B cell (primary cell): ENCODE data around the gene RBM19. TPM values are rescaled to one million over a fixed set of nuclear protein-coding genes. Genes with fewer than 3 reads are reported as not detected.

Experiments used
- ATAC-seq: fragments of 200-7000 bp; cut with Tn5 transposase; one replicate; pipeline ENCODE4 v1.10.0; 2021; ENCODE audit warnings: low read depth, mild to moderate bottlenecking, moderate number of reproducible peaks, moderate library complexity
- CTCF ChIA-PET: fragments of 350-600 bp; sonication (Branson Sonifier 250); formaldehyde crosslinking; loops from one replicate; lab custom pipeline; 2021; ENCODE audit warnings: antibody characterized with exemption, inconsistent platforms; lab: Charles Lee
- POLR2A ChIA-PET: fragments of 350-600 bp; sonication (Branson Sonifier 250); formaldehyde crosslinking; loops from one replicate; lab custom pipeline; 2021; ENCODE audit warnings: antibody characterized with exemption; lab: Charles Lee
- DNase-seq: peaks from one replicate; pipeline ENCODE4 v3.0.0; 2013
- H2AFZ ChIP-seq: 2 replicates; pipeline ENCODE4 v1.6.1; 2012; ENCODE audit warnings: mild to moderate bottlenecking, low read depth, low read length; ENCODE audit not compliant: insufficient read depth, poor library complexity, severe bottlenecking
- H3K27ac ChIP-seq, 2 donors: 1 replicate in 1 of 2; 2 replicates in 1 of 2; pipeline ENCODE4 v1.5.1; 2012 to 2013; ENCODE audit warnings: low read length in 2 of 2, mild to moderate bottlenecking in 2 of 2, moderate library complexity in 1 of 2
- H3K27me3 ChIP-seq, 4 experiments: fragments of 200-600 bp in 1 of 4; sonication (generic) in 1 of 4; replicated peaks in 1 of 4; 1 replicate in 2 of 4; 2 replicates in 2 of 4; pipeline versions ENCODE4 v1.6.1 to v1.7.0; 2013 to 2016; ENCODE audit warnings: low read length in 3 of 4, mild to moderate bottlenecking in 2 of 4, mixed read lengths in 1 of 4, moderate library complexity in 1 of 4; ENCODE audit not compliant: insufficient read depth in 4 of 4, control insufficient read depth in 3 of 4; ENCODE audit errors: control extremely low read depth in 1 of 4
- H3K36me3 ChIP-seq, 2 experiments: replicated peaks in 1 of 2; 1 replicate in 1 of 2; 2 replicates in 1 of 2; pipeline versions ENCODE4 v1.6.1 to v1.7.1; 2013; ENCODE audit warnings: low read length in 1 of 2; ENCODE audit not compliant: insufficient read depth in 2 of 2, control insufficient read depth in 1 of 2; ENCODE audit errors: control extremely low read depth in 1 of 2, extremely low read depth in 1 of 2
- H3K4me1 ChIP-seq, 2 donors: fragments of 200-600 bp in 1 of 2; sonication (generic) in 1 of 2; 1 replicate in 1 of 2; 2 replicates in 1 of 2; pipeline versions ENCODE4 v1.5.1 to v1.6.1; 2013 to 2017; ENCODE audit warnings: low read length in 2 of 2; ENCODE audit not compliant: control insufficient read depth in 2 of 2, insufficient read depth in 2 of 2
- H3K4me2 ChIP-seq: replicated peaks from 2 replicates; pipeline ENCODE3; 2012; ENCODE audit warnings: mild to moderate bottlenecking, low read depth, low read length; ENCODE audit not compliant: poor library complexity, severe bottlenecking
- H3K4me3 ChIP-seq, 5 experiments: fragments of 200-600 bp in 1 of 5; sonication (generic) in 1 of 5; 1 replicate in 3 of 5; 2 replicates in 2 of 5; pipeline versions ENCODE4 v1.5.1 to v1.7.0; 2011 to 2016; ENCODE audit warnings: low read length in 4 of 5, mild to moderate bottlenecking in 4 of 5, low read depth in 2 of 5, control low read depth in 1 of 5, moderate library complexity in 1 of 5; ENCODE audit not compliant: insufficient read depth in 1 of 5; ENCODE audit errors: control extremely low read depth in 1 of 5, extremely low read depth in 1 of 5
- H3K79me2 ChIP-seq: fragments of 200-600 bp; sonication (generic); one replicate; pipeline ENCODE4 v1.6.0; 2016; ENCODE audit warnings: low read length; ENCODE audit not compliant: control insufficient read depth, insufficient read depth
- H3K9ac ChIP-seq: fragments of 200-600 bp; sonication (generic); 2 replicates; pipeline ENCODE4 v1.6.1; 2017; ENCODE audit warnings: mild to moderate bottlenecking, low read length, moderate library complexity
- H3K9me3 ChIP-seq, 3 donors: one replicate each; pipeline versions ENCODE4 v1.6.1 to v1.7.1; 2013; ENCODE audit warnings: low read length in 2 of 3; ENCODE audit not compliant: control insufficient read depth in 2 of 3, insufficient read depth in 1 of 3; ENCODE audit errors: control extremely low read depth in 1 of 3
- H4K20me1 ChIP-seq: 2 replicates; pipeline ENCODE4 v1.6.0; 2012; ENCODE audit warnings: mild to moderate bottlenecking, low read length; ENCODE audit not compliant: insufficient read depth, control insufficient read depth, poor library complexity, severe bottlenecking
- H3K27ac Mint-ChIP-seq: one replicate; pipeline ENCODE4 v1.8.0; 2021; ENCODE audit warnings: mixed read lengths
- H3K27me3 Mint-ChIP-seq: one replicate; pipeline ENCODE4 v1.8.0; 2021; ENCODE audit warnings: mixed read lengths
- H3K4me1 Mint-ChIP-seq: one replicate; pipeline ENCODE4 v1.8.0; 2021; ENCODE audit warnings: mixed read lengths
- H3K4me3 Mint-ChIP-seq: one replicate; pipeline ENCODE4 v1.8.0; 2021; ENCODE audit warnings: mixed read lengths
- H3K9me3 Mint-ChIP-seq: one replicate; pipeline ENCODE4 v1.8.0; 2022; ENCODE audit warnings: mixed read lengths; ENCODE audit not compliant: insufficient read depth
- CTCF ChIP-seq: fragments of 200-600 bp; IDR thresholded peaks from one replicate; pipeline ENCODE4 v1.8.0; 2022; ENCODE audit warnings: antibody characterized with exemption, mild to moderate bottlenecking
- EZH2 ChIP-seq: IDR thresholded peaks from 2 replicates; pipeline ENCODE4 v1.6.1; 2012; ENCODE audit warnings: borderline replicate concordance, low read depth, mild to moderate bottlenecking, moderate library complexity, low read length; ENCODE audit not compliant: insufficient read depth, poor library complexity, severe bottlenecking
- WGBS: methylation state at CpG from one replicate; pipeline ENCODE4 v1.1.5; 2013; ENCODE audit warnings: missing lambda C conversion rate; ENCODE audit not compliant: insufficient coverage; 5-methylcytosine and 5-hydroxymethylcytosine counted together
- intact Hi-C: fragments of 100-400 bp; cut with micrococcal nuclease; formaldehyde crosslinking; loops from one replicate; pipeline ENCODE4 v1.10.0; 2022
- polyA plus RNA-seq: library from polyadenylated mRNA; depleted of rRNA; stranded (reverse); fragments of >200 nt; gene quantifications from 2 replicates; pipeline ENCODE4 v1.2.3, GENCODE V29; 2012
- total RNA-seq, 2 donors: library from RNA; stranded (reverse); fragments of 120-200 nt in 1 of 2; gene quantifications; 1 replicate in 1 of 2; 2 replicates in 1 of 2; pipeline versions ENCODE4 v1.2.3 to v1.2.4, GENCODE V29; 2013 to 2022

The RBM19 gene
- total and polyA plus RNA-seq, 2 donors (not counting 1 experiment from before 2014, with no cell fraction given): 43.1 to 90.0 TPM

- no peak for TF ChIP-seq EZH2
- TF ChIP-seq CTCF: no peak
- 100% methylated on average over 5 of the region's 9 CpGs for WGBS
- Histone ChIP-seq H3K9ac (no peak overlapping the region), H2AFZ (no peak overlapping the region), H3K36me3 (peaks cover 14 to 67% of the 10 kb centered on the region in 2 experiments), H3K4me3 (no peak overlapping the region), H3K4me1 (no peaks in the 10 kb centered on the region), H3K27me3 (no peaks in the 10 kb centered on the region), H3K27ac (no peak overlapping the region), H3K9me3 (no peaks in the 10 kb centered on the region), H3K4me2 (no peak overlapping the region), H4K20me1 (no peaks in the 10 kb centered on the region), H3K79me2 (no peaks in the 10 kb centered on the region)
- Mint-ChIP-seq H3K27me3 (no peaks in the 10 kb centered on the region), H3K4me1 (no peaks in the 10 kb centered on the region), H3K4me3 (no peak overlapping the region), H3K9me3 (no peaks in the 10 kb centered on the region), H3K27ac (no peak overlapping the region)
- ChIA-PET POLR2A (no interaction called here), CTCF (interaction anchor here (0.7 kb wide), 1 partner anchor 45 kb away, joined by 8 read pairs; no protein-coding TSS in a partner anchor)
- intact Hi-C loops: no loop called here
- ATAC-seq (no peak), DNase-seq (no peak)
Observed at GRCh38 chr12:113934946-113935345, 31.2 kb downstream of the RBM19 start.

- Histone ChIP-seq H3K4me1 (no peaks in the 10 kb centered on the region), H3K36me3 (peaks cover 12 to 68% of the 10 kb centered on the region in 2 experiments), H4K20me1 (no peaks in the 10 kb centered on the region), H3K4me3 (no peak overlapping the region), H3K79me2 (no peaks in the 10 kb centered on the region), H3K27ac (no peak overlapping the region), H3K9me3 (no peaks in the 10 kb centered on the region), H3K27me3 (no peaks in the 10 kb centered on the region), H3K9ac (no peak overlapping the region), H3K4me2 (no peak overlapping the region), H2AFZ (no peak overlapping the region)
- 98% methylated on average over 13 of the region's 14 CpGs for WGBS
- H3K27ac Mint-ChIP-seq: no peak overlapping the region
- ChIA-PET CTCF (no interaction called here), POLR2A (no interaction called here)
- no peaks in the 10 kb centered on the region for H3K4me1 Mint-ChIP-seq
- no peak for DNase-seq
- no peaks in the 10 kb centered on the region for H3K9me3 Mint-ChIP-seq
- TF ChIP-seq EZH2: no peak
- TF ChIP-seq CTCF: no peak
- intact Hi-C loops: no loop called here
- no peak overlapping the region for H3K4me3 Mint-ChIP-seq
- no peak for ATAC-seq
- H3K27me3 Mint-ChIP-seq: no peaks in the 10 kb centered on the region
Observed at GRCh38 chr12:113934060-113934814, 31.9 kb downstream of the RBM19 start.
